ENCODE results near the gene HBS1L. TPM values are rescaled to one million over a fixed set of nuclear protein-coding genes. Genes with fewer than 3 reads are reported as not detected.

Gene HBS1L
- total and polyA plus RNA-seq, 8 donors: 55.1 to 71.5 (median 63.4) TPM

GRCh38 chr6:135081966-135082365 is 27.3 kb upstream of the HBS1L start:
- no peak for TF ChIP-seq CTCF (IDR thresholded peaks at IDR 0.05)
- Histone ChIP-seq H3K27ac (no peak overlapping the region), H3K4me3 (no peak overlapping the region), H3K4me1 (no peaks in the 10 kb centered on the region), H3K36me3 (no peaks in the 10 kb centered on the region), H3K9me3 (peaks cover 0 to 17% of the 10 kb centered on the region in 2 donors), H3K27me3 (no peaks in the 10 kb centered on the region)
- DNase-seq (no peak), ATAC-seq (no peak)
- intact Hi-C loops (cut with DNase I): no loop called here

GRCh38 chr6:135075018-135075417 is 20.4 kb upstream of the HBS1L start:
- no peak overlapping the region for H3K27ac ChIP-seq
- no peak for ATAC-seq
- intact Hi-C loops (cut with DNase I): no loop called here
- no peaks in the 10 kb centered on the region for H3K9me3 ChIP-seq
- no peak for TF ChIP-seq CTCF (IDR thresholded peaks at IDR 0.05)
- H3K4me1 ChIP-seq: no peaks in the 10 kb centered on the region
- H3K36me3 ChIP-seq: no peaks in the 10 kb centered on the region
- no peak for DNase-seq
- H3K4me3 ChIP-seq: no peak overlapping the region
- H3K27me3 ChIP-seq: no peaks in the 10 kb centered on the region

GRCh38 chr6:135073756-135074393 is 19.3 kb upstream of the HBS1L start:
- no peak for TF ChIP-seq CTCF (IDR thresholded peaks at IDR 0.05)
- ATAC-seq (no peak), DNase-seq (no peak)
- Histone ChIP-seq H3K4me1 (no peaks in the 10 kb centered on the region), H3K27ac (no peak overlapping the region), H3K27me3 (no peaks in the 10 kb centered on the region), H3K4me3 (no peak overlapping the region), H3K36me3 (no peaks in the 10 kb centered on the region), H3K9me3 (no peaks in the 10 kb centered on the region)
- intact Hi-C loops (cut with DNase I): no loop called here

- intact Hi-C loops (cut with DNase I): no loop called here
- Histone ChIP-seq H3K27ac (no peak overlapping the region), H3K4me1 (no peaks in the 10 kb centered on the region), H3K4me3 (no peak overlapping the region), H3K36me3 (no peaks in the 10 kb centered on the region), H3K9me3 (no peaks in the 10 kb centered on the region), H3K27me3 (no peaks in the 10 kb centered on the region)
- ATAC-seq: peak; percentile 25
- no peak for DNase-seq
- TF ChIP-seq CTCF (IDR thresholded peaks at IDR 0.05): no peak
These were observed 18.6 kb upstream of the HBS1L start for GRCh38 chr6:135073217-135073616.

GRCh38 chr6:135072753-135073152 is 18.1 kb upstream of the HBS1L start:
- no peak overlapping the region for H3K27ac ChIP-seq
- no peak for TF ChIP-seq CTCF (IDR thresholded peaks at IDR 0.05)
- no peaks in the 10 kb centered on the region for H3K9me3 ChIP-seq
- ATAC-seq (no peak), DNase-seq (no peak)
- no peaks in the 10 kb centered on the region for H3K27me3 ChIP-seq
- no peak overlapping the region for H3K4me3 ChIP-seq
- H3K36me3 ChIP-seq: no peaks in the 10 kb centered on the region
- H3K4me1 ChIP-seq: no peaks in the 10 kb centered on the region
- intact Hi-C loops (cut with DNase I): no loop called here
